ENCODE data around the gene TP53BP1. TPM values are rescaled to one million over a fixed set of nuclear protein-coding genes. Genes with fewer than 3 reads are reported as not detected.

TP53BP1 gene
- total RNA-seq, 4 donors from 2014 or later, result 13.0 to 17.9 (median 16.9) TPM

DNA sequence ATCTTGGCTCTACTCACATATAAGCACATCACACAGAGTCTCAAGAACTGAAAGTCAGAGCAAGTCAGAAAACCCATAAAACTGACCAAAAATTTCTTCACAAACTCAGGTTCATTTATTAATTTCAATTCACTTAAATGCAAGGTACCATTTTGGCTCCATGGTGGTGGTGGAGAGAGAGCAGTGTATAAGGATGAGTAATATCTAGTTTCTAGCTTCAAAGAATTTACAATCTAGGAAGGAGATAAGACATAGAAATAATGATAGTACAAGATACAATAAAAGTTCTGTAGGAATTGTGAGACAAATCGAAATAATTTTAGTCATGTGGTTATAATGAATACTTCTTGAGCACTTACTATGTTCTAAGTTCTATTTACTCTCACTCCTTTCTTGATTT is 6.7 kb upstream of the TP53BP1 start:
- DNase-seq (ENCODE audit: low spot score in 2 of 2), result no peak
- intact Hi-C loops (cut with DNase I; ENCODE audit: low total_unique reads), result no loop called here
- H3K4me3 ChIP-seq (ENCODE audit: low read depth, poor library complexity, severe bottlenecking), result no peak overlapping the region

DNA sequence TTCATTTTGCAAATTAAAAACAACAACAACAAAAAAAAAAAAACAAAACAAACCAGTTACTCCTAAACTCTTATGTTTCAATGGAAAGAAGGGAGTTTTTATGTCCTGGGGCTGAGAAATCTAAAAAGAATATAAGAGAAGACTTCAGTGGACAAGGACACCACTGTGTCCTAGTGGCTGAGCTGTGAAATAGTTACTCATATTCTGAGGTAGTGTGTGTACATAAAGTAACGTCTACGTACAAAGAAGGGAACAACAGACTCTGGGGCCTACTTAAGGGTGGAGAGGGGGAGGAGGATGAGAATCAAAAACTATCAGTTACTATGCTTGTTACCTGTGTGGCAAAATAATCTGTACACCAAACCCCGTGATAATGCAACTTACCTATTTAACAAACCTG is 6.0 kb upstream of the TP53BP1 start:
- no peak for TF ChIP-seq CTCF (IDR thresholded peaks at IDR 0.05)
- TF ChIP-seq POLR2A (IDR thresholded peaks at IDR 0.05), result no peak
- intact Hi-C loops (cut with DNase I; ENCODE audit: low total_unique reads), result no loop called here
- WGBS, 2 donors, result 79 to 89% methylated on average over 3 of the region's 3 CpGs
- no peak for DNase-seq (ENCODE audit: low spot score in 2 of 2)
- H3K4me3 ChIP-seq (ENCODE audit: low read depth, poor library complexity, severe bottlenecking), result no peak overlapping the region

More for the DNA sequence above, 6.7 kb upstream of the TP53BP1 start:
- no peak for TF ChIP-seq POLR2A (IDR thresholded peaks at IDR 0.05)
- TF ChIP-seq CTCF (IDR thresholded peaks at IDR 0.05), result no peak
- 89 to 95% methylated on average over 1 of the region's 1 CpG for WGBS, 2 donors

GRCh38 chr15:43493703-43494472 is 932 bp upstream of the TP53BP1 start:
- whole genome bisulfite sequencing, 2 donors, result 47 to 58% methylated on average over 7 of the region's 7 CpGs
- no peak for DNase-seq (ENCODE audit: low spot score in 2 of 2)
- intact Hi-C loops (cut with DNase I; ENCODE audit: low total_unique reads), result no loop called here
- TF ChIP-seq POLR2A (IDR thresholded peaks at IDR 0.05) (no peak), CTCF (IDR thresholded peaks at IDR 0.05) (no peak)
- H3K4me3 ChIP-seq (ENCODE audit: low read depth, poor library complexity, severe bottlenecking), result no peak overlapping the region

DNA sequence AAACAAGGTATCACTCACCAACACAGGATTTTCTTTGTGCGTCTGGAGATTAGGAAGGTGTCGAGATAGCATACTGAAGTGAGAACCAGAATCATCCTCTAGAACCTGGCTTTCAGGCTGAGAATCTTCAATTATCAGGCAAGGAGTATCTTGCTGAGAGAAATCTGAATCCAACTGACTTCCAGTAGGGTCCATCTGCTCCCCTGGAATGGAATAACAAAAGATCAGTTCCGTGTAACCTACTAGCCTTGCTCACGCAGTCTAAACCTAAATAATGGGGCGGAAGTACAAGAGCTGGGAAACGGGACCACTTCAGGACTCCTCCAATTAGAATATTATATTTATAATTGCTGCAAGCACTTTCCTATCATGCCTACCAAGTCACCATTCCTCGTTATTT is 690 bp downstream of the TP53BP1 start:
- intact Hi-C loops (cut with DNase I; ENCODE audit: low total_unique reads), result no loop called here
- TF ChIP-seq POLR2A (IDR thresholded peaks at IDR 0.05) (no peak), CTCF (IDR thresholded peaks at IDR 0.05) (no peak)
- WGBS, 2 donors, result 7 to 11% methylated on average over 7 of the region's 7 CpGs

GRCh38 chr15:43489191-43489590 is 3.8 kb downstream of the TP53BP1 start:
- TF ChIP-seq CTCF (IDR thresholded peaks at IDR 0.05) (no peak), POLR2A (IDR thresholded peaks at IDR 0.05) (no peak)
- no peak for DNase-seq (ENCODE audit: low spot score in 2 of 2)
- intact Hi-C loops (cut with DNase I; ENCODE audit: low total_unique reads), result no loop called here
- no peak overlapping the region for H3K4me3 ChIP-seq (ENCODE audit: low read depth, poor library complexity, severe bottlenecking)
- 12 to 30% methylated on average over 1 of the region's 1 CpG for WGBS, 2 donors

More for the DNA sequence above, 690 bp downstream of the TP53BP1 start:
- DNase-seq (ENCODE audit: low spot score in 2 of 2), result no peak
- peak overlapping the region; percentile 83 for H3K4me3 ChIP-seq (ENCODE audit: low read depth, poor library complexity, severe bottlenecking)

DNA sequence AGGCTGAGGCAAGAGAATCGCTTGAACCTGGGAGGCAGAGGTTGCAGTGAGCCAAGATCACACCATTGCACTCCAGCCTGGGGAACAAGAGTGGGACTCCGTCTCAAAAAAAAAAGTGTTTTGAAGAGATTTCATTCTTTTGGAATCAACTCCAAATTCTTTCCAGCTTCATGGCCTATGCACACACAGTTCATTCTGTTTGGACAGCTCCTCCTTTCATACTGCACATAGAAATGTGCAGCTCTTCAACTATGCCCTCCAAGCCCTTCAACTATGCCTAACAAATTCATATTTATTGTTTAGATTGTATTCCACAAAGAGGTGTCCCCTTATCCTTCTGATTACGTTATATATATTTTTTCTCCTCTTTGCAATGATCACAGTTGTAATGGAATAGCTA is 4.2 kb downstream of the TP53BP1 start:
- TF ChIP-seq POLR2A (IDR thresholded peaks at IDR 0.05) (no peak), CTCF (IDR thresholded peaks at IDR 0.05) (no peak)
- intact Hi-C loops (cut with DNase I; ENCODE audit: low total_unique reads), result no loop called here

More for the DNA sequence above, 4.2 kb downstream of the TP53BP1 start:
- no peak for DNase-seq (ENCODE audit: low spot score in 2 of 2)
- WGBS, 2 donors, result 85 to 86% methylated on average over 3 of the region's 3 CpGs
- H3K4me3 ChIP-seq (ENCODE audit: low read depth, poor library complexity, severe bottlenecking), result no peak overlapping the region
